Measurements from ENCODE around the gene TP53. TPM values are rescaled to one million over a fixed set of nuclear protein-coding genes. Genes with fewer than 3 reads are reported as not detected.
"Not testable (repeated sequence)": the region's sequence is repeated elsewhere in the genome, so short reads cannot be mapped to it uniquely, and the experiment has no call there.

TP53 gene
- total and polyA plus RNA-seq, 9 donors: 17.9 to 51.8 (median 40.5) TPM

DNA sequence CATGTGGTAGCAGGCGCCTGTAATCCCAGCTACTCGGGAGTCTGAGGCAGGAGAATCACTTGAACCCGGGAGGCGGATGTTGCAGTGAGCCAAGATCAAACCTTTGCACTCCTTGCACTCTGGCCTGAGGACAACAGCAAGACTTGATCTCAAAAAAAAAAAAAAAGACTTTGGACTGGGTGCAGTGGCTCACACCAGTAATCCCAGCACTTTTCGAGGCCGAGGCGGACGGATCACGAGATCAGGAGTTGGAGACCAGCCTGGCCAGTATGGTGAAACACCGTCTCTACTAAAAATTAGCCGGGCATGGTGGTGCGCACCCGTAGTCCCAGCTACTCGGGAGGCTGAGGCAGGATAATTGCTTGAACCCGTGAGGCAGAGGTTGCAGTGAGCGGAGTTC, 61.5 kb downstream of the TP53 start:
- not testable (repeated sequence) for H3K9me3 ChIP-seq (replicated peaks; ENCODE audit: control insufficient read depth, low read depth, low read length); DNase-seq; H3K36me3 ChIP-seq (ENCODE audit: control insufficient read depth, insufficient read depth, low read length); H3K27ac ChIP-seq (ENCODE audit: low read length); H3K27me3 ChIP-seq (ENCODE audit: control insufficient read depth, insufficient read depth, low read length); H3K4me3 ChIP-seq (ENCODE audit: low read length)
- peaks cover 14% of the 10 kb centered on the region for H3K4me1 ChIP-seq (ENCODE audit: control insufficient read depth, insufficient read depth, low read length)
- WGBS (ENCODE audit: insufficient coverage): 98% methylated on average over 14 of the region's 16 CpGs

DNA sequence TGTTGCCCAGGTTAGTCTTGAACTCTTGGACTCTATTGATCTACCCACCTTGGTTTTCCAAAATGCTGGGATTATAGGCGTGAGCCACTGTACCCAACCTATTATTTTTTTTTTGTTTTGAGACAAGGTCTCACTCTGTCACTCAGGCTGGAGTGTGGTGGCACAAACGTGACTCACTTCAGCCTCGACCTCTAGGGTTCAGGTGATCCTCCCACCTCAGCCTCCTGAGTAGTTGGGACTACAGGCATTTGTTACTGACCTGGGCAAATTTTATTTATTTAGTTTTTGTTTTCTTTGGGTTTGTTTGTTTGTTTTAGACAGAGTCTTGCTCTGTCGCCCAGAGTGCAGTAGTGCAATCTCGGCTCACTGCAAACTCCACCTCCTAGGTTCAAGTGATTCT, 63.6 kb downstream of the TP53 start:
- Histone ChIP-seq H3K36me3 (ENCODE audit: control insufficient read depth, insufficient read depth, low read length) (peaks cover 6% of the 10 kb centered on the region), H3K27ac (ENCODE audit: low read length) (no peak overlapping the region), H3K9me3 (replicated peaks; ENCODE audit: control insufficient read depth, low read depth, low read length) (no peaks in the 10 kb centered on the region), H3K4me1 (ENCODE audit: control insufficient read depth, insufficient read depth, low read length) (peaks cover 14% of the 10 kb centered on the region), H3K4me3 (ENCODE audit: low read length) (no peak overlapping the region), H3K27me3 (ENCODE audit: control insufficient read depth, insufficient read depth, low read length) (peaks cover 3% of the 10 kb centered on the region)
- WGBS (ENCODE audit: insufficient coverage): no CpG with 5 or more reads among the region's 5 CpGs
- DNase-seq: no peak

DNA sequence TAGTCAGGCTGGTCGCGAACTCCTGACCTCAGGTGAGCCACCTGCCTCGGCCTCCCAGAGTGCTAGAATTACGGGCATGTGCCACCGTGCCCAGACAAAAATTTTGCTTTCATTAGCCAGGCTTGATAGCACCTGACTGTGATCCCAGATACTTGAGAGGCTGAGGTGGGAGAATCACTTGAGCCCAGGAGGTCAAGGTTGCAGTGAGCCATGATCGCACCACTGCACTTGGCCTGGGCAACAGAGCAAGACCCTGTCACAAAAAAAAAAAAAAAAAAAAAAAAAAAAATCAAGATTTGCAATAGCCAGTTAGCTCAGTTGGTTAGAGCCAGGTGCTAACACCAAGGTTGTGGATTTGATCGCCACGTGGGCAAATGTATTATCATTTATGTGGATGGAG, 66.5 kb downstream of the TP53 start:
- Histone ChIP-seq H3K36me3 (ENCODE audit: control insufficient read depth, insufficient read depth, low read length) (peaks cover 3% of the 10 kb centered on the region), H3K27me3 (ENCODE audit: control insufficient read depth, insufficient read depth, low read length) (peaks cover 3% of the 10 kb centered on the region), H3K27ac (ENCODE audit: low read length) (no peak overlapping the region), H3K9me3 (replicated peaks; ENCODE audit: control insufficient read depth, low read depth, low read length) (no peaks in the 10 kb centered on the region), H3K4me3 (ENCODE audit: low read length) (no peak overlapping the region), H3K4me1 (ENCODE audit: control insufficient read depth, insufficient read depth, low read length) (no peaks in the 10 kb centered on the region)
- no peak for DNase-seq
- 95% methylated on average over 7 of the region's 8 CpGs for WGBS (ENCODE audit: insufficient coverage)

DNA sequence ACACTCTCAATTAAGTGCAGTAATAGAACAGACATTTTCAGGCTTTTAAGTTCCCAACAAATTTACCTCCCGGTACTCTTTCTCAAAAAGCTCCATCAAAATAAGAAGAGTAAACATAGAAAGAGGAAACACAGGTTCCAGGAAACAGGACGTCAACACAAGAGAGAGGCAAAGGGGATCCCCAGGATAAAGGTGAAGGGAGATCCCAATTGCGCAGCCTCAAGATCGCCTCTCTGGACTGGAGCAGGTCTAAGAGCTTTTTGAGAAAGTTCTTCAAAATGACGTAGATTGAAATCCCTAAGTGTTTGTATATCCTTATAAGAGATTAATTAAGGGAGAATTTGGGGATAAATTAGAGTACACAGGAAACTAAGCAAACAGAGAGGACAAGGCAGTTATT, 68.7 kb downstream of the TP53 start:
- 50% methylated on average over 1 of the region's 5 CpGs for WGBS (ENCODE audit: insufficient coverage)
- H3K4me1 ChIP-seq (ENCODE audit: control insufficient read depth, insufficient read depth, low read length): peaks cover 6% of the 10 kb centered on the region
- no peak overlapping the region for H3K4me3 ChIP-seq (ENCODE audit: low read length)
- no peaks in the 10 kb centered on the region for H3K36me3 ChIP-seq (ENCODE audit: control insufficient read depth, insufficient read depth, low read length)
- peaks cover 3% of the 10 kb centered on the region for H3K27me3 ChIP-seq (ENCODE audit: control insufficient read depth, insufficient read depth, low read length)
- DNase-seq: no peak
- H3K9me3 ChIP-seq (replicated peaks; ENCODE audit: control insufficient read depth, low read depth, low read length): no peaks in the 10 kb centered on the region
- no peak overlapping the region for H3K27ac ChIP-seq (ENCODE audit: low read length)

Other genes starting within 250 kb of the TP53 start
- 1.6 TPM for gene FGF11, start 248.0 kb downstream of the TP53 start, total RNA-seq
- gene FGF11, start 248.0 kb downstream of the TP53 start, polyA plus RNA-seq (ENCODE audit: insufficient read depth in 1 of 8, insufficient read length in 8 of 8, low replicate concordance in 1 of 8): 1 to 10 TPM; 1.0 to 4.8 (median 2.1) TPM
- 52.8 TPM for gene CHRNB1, start 242.4 kb downstream of the TP53 start, total RNA-seq
- gene CHRNB1, start 242.4 kb downstream of the TP53 start, polyA plus RNA-seq (ENCODE audit: insufficient read depth in 1 of 8, insufficient read length in 8 of 8, low replicate concordance in 1 of 8): 10 to 100 TPM; 58.0 to 80.8 (median 70.9) TPM
- 14.1 TPM for gene ZBTB4, start 207.9 kb downstream of the TP53 start, total RNA-seq
- gene ZBTB4, start 207.9 kb downstream of the TP53 start, polyA plus RNA-seq (ENCODE audit: insufficient read depth in 1 of 8, insufficient read length in 8 of 8, low replicate concordance in 1 of 8): 10 to 100 TPM; 20.1 to 31.6 (median 24.5) TPM
- gene SLC35G6, start 206.0 kb downstream of the TP53 start, total RNA-seq: not detected
- under 1 TPM in 6 of 8 donors, not detected in 2; 0.09 to 0.27 (median 0.18) TPM for gene SLC35G6, start 206.0 kb downstream of the TP53 start, polyA plus RNA-seq (ENCODE audit: insufficient read depth in 1 of 8, insufficient read length in 8 of 8, low replicate concordance in 1 of 8)
- 30.9 TPM for gene POLR2A, start 203.1 kb downstream of the TP53 start, total RNA-seq
- 10 to 100 TPM; 42.0 to 81.0 (median 60.8) TPM for gene POLR2A, start 203.1 kb downstream of the TP53 start, polyA plus RNA-seq (ENCODE audit: insufficient read depth in 1 of 8, insufficient read length in 8 of 8, low replicate concordance in 1 of 8)
- gene TNFSF12, start 138.4 kb downstream of the TP53 start, total RNA-seq: 13.2 TPM
- gene TNFSF12, start 138.4 kb downstream of the TP53 start, polyA plus RNA-seq (ENCODE audit: insufficient read depth in 1 of 8, insufficient read length in 8 of 8, low replicate concordance in 1 of 8): 10 to 100 TPM; 22.2 to 35.9 (median 28.2) TPM
- gene TNFSF13, start 128.7 kb downstream of the TP53 start, total RNA-seq: 2.2 TPM
- gene TNFSF13, start 128.7 kb downstream of the TP53 start, polyA plus RNA-seq (ENCODE audit: insufficient read depth in 1 of 8, insufficient read length in 8 of 8, low replicate concordance in 1 of 8): 1 to 10 TPM; 3.5 to 5.9 (median 4.3) TPM
- gene SENP3, start 125.6 kb downstream of the TP53 start, total RNA-seq: 34.5 TPM
- 10 to 100 TPM; 33.8 to 43.6 (median 41.7) TPM for gene SENP3, start 125.6 kb downstream of the TP53 start, polyA plus RNA-seq (ENCODE audit: insufficient read depth in 1 of 8, insufficient read length in 8 of 8, low replicate concordance in 1 of 8)
- 15.7 TPM for gene CD68, start 107.9 kb downstream of the TP53 start, total RNA-seq
- 10 to 100 TPM; 20.2 to 56.6 (median 38.8) TPM for gene CD68, start 107.9 kb downstream of the TP53 start, polyA plus RNA-seq (ENCODE audit: insufficient read depth in 1 of 8, insufficient read length in 8 of 8, low replicate concordance in 1 of 8)
- gene MPDU1, start 103.6 kb downstream of the TP53 start, total RNA-seq: 34.4 TPM
- 10 to 100 TPM; 43.2 to 63.6 (median 50.2) TPM for gene MPDU1, start 103.6 kb downstream of the TP53 start, polyA plus RNA-seq (ENCODE audit: insufficient read depth in 1 of 8, insufficient read length in 8 of 8, low replicate concordance in 1 of 8)
- gene SOX15, start 97.4 kb downstream of the TP53 start, total RNA-seq: 1.4 TPM
- gene SOX15, start 97.4 kb downstream of the TP53 start, polyA plus RNA-seq (ENCODE audit: insufficient read depth in 1 of 8, insufficient read length in 8 of 8, low replicate concordance in 1 of 8): 1 to 10 TPM; 1.6 to 4.1 (median 2.0) TPM
- 35.1 TPM for gene FXR2, start 72.6 kb downstream of the TP53 start, total RNA-seq
- gene FXR2, start 72.6 kb downstream of the TP53 start, polyA plus RNA-seq (ENCODE audit: insufficient read depth in 1 of 8, insufficient read length in 8 of 8, low replicate concordance in 1 of 8): 10 to 100 TPM; 31.4 to 37.2 (median 34.9) TPM
- 72.1 TPM for gene SAT2, start 59.7 kb downstream of the TP53 start, total RNA-seq
- 10 to 100 TPM; 61.5 to 82.1 (median 69.9) TPM for gene SAT2, start 59.7 kb downstream of the TP53 start, polyA plus RNA-seq (ENCODE audit: insufficient read depth in 1 of 8, insufficient read length in 8 of 8, low replicate concordance in 1 of 8)
- gene SHBG, start 57.4 kb downstream of the TP53 start, total RNA-seq: 0.58 TPM
- 1 to 10 TPM in 5 of 8 donors, under 1 TPM in 3; 0.63 to 1.5 (median 1.1) TPM for gene SHBG, start 57.4 kb downstream of the TP53 start, polyA plus RNA-seq (ENCODE audit: insufficient read depth in 1 of 8, insufficient read length in 8 of 8, low replicate concordance in 1 of 8)
- 2.7 TPM for gene ATP1B2, start 36.6 kb downstream of the TP53 start, total RNA-seq
- 10 to 100 TPM; 12.4 to 27.3 (median 23.4) TPM for gene ATP1B2, start 36.6 kb downstream of the TP53 start, polyA plus RNA-seq (ENCODE audit: insufficient read depth in 1 of 8, insufficient read length in 8 of 8, low replicate concordance in 1 of 8)
- gene WRAP53, start 987 bp upstream of the TP53 start, total RNA-seq: 5.9 TPM
- gene WRAP53, start 987 bp upstream of the TP53 start, polyA plus RNA-seq (ENCODE audit: insufficient read depth in 1 of 8, insufficient read length in 8 of 8, low replicate concordance in 1 of 8): 10 to 100 TPM in 1 of 8 donors, 1 to 10 TPM in 7; 7.9 to 10.0 (median 8.3) TPM
- 3.6 TPM for gene EFNB3, start 17.7 kb upstream of the TP53 start, total RNA-seq
- 10 to 100 TPM in 1 of 8 donors, 1 to 10 TPM in 7; 4.0 to 11.6 (median 7.0) TPM for gene EFNB3, start 17.7 kb upstream of the TP53 start, polyA plus RNA-seq (ENCODE audit: insufficient read depth in 1 of 8, insufficient read length in 8 of 8, low replicate concordance in 1 of 8)
- gene DNAH2, start 30.3 kb upstream of the TP53 start, total RNA-seq: 4.6 TPM
- gene DNAH2, start 30.3 kb upstream of the TP53 start, polyA plus RNA-seq (ENCODE audit: insufficient read depth in 1 of 8, insufficient read length in 8 of 8, low replicate concordance in 1 of 8): 10 to 100 TPM in 2 of 8 donors, 1 to 10 TPM in 6; 3.9 to 18.3 (median 6.2) TPM
- gene KDM6B, start 146.7 kb upstream of the TP53 start, total RNA-seq: 5.4 TPM
- 10 to 100 TPM; 10.9 to 20.1 (median 15.9) TPM for gene KDM6B, start 146.7 kb upstream of the TP53 start, polyA plus RNA-seq (ENCODE audit: insufficient read depth in 1 of 8, insufficient read length in 8 of 8, low replicate concordance in 1 of 8)
- 18.4 TPM for gene TMEM88, start 167.6 kb upstream of the TP53 start, total RNA-seq
- 10 to 100 TPM; 22.4 to 30.3 (median 27.9) TPM for gene TMEM88, start 167.6 kb upstream of the TP53 start, polyA plus RNA-seq (ENCODE audit: insufficient read depth in 1 of 8, insufficient read length in 8 of 8, low replicate concordance in 1 of 8)
- 97.7 TPM for gene NAA38, start 170.1 kb upstream of the TP53 start, total RNA-seq
- 10 to 100 TPM; 44.6 to 65.7 (median 54.2) TPM for gene NAA38, start 170.1 kb upstream of the TP53 start, polyA plus RNA-seq (ENCODE audit: insufficient read depth in 1 of 8, insufficient read length in 8 of 8, low replicate concordance in 1 of 8)
- gene CYB5D1, start 170.5 kb upstream of the TP53 start, total RNA-seq: 5.9 TPM
- gene CYB5D1, start 170.5 kb upstream of the TP53 start, polyA plus RNA-seq (ENCODE audit: insufficient read depth in 1 of 8, insufficient read length in 8 of 8, low replicate concordance in 1 of 8): 1 to 10 TPM; 6.5 to 9.3 (median 7.4) TPM
- 47.6 TPM for gene CHD3, start 201.3 kb upstream of the TP53 start, total RNA-seq
- gene CHD3, start 201.3 kb upstream of the TP53 start, polyA plus RNA-seq (ENCODE audit: insufficient read depth in 1 of 8, insufficient read length in 8 of 8, low replicate concordance in 1 of 8): 100 to 1,000 TPM in 1 of 8 donors, 10 to 100 TPM in 7; 54.6 to 124 (median 78.2) TPM
- 3.0 TPM for gene RNF227, start 228.8 kb upstream of the TP53 start, total RNA-seq
- gene RNF227, start 228.8 kb upstream of the TP53 start, polyA plus RNA-seq (ENCODE audit: insufficient read depth in 1 of 8, insufficient read length in 8 of 8, low replicate concordance in 1 of 8): 1 to 10 TPM; 2.5 to 4.1 (median 3.0) TPM
- 2.4 TPM for gene KCNAB3, start 242.4 kb upstream of the TP53 start, total RNA-seq
- gene KCNAB3, start 242.4 kb upstream of the TP53 start, polyA plus RNA-seq (ENCODE audit: insufficient read depth in 1 of 8, insufficient read length in 8 of 8, low replicate concordance in 1 of 8): 1 to 10 TPM; 3.5 to 9.5 (median 5.2) TPM
- 14.3 TPM for gene TRAPPC1, start 244.5 kb upstream of the TP53 start, total RNA-seq
- gene TRAPPC1, start 244.5 kb upstream of the TP53 start, polyA plus RNA-seq (ENCODE audit: insufficient read depth in 1 of 8, insufficient read length in 8 of 8, low replicate concordance in 1 of 8): 100 to 1,000 TPM in 4 of 8 donors, 10 to 100 TPM in 4; 83.3 to 107 (median 101) TPM
- 15.8 TPM for gene CNTROB, start 244.7 kb upstream of the TP53 start, total RNA-seq
- gene CNTROB, start 244.7 kb upstream of the TP53 start, polyA plus RNA-seq (ENCODE audit: insufficient read depth in 1 of 8, insufficient read length in 8 of 8, low replicate concordance in 1 of 8): 10 to 100 TPM; 29.5 to 41.0 (median 35.2) TPM

Data from muscle of leg (tissue), 11 donors.